A673 (cell line): ENCODE measurements around the gene ERGIC1. TPM values are rescaled to one million over a fixed set of nuclear protein-coding genes. Genes with fewer than 3 reads are reported as not detected.
A peak's percentile ranks its signal among the peaks of the same experiment; 100 is the strongest.

Experiments
- BruUV-seq: library from RNA; stranded (reverse); fragments of 400-500 nt; replicated peaks from 2 replicates; lab custom pipeline; 2021; lab: Mats Ljungman, UMichigan
- CTCF ChIA-PET: fragments of 300-600 bp; sonication (Branson Sonifier 250); formaldehyde crosslinking; loops from one replicate; lab custom pipeline; 2022; ENCODE audit warnings: antibody characterized with exemption; lab: Charles Lee
- POLR2A ChIA-PET: fragments of 300-600 bp; sonication (Branson Sonifier 250); formaldehyde crosslinking; loops from one replicate; lab custom pipeline; 2022; ENCODE audit warnings: antibody characterized with exemption; ENCODE audit not compliant: low non-redundant PET; lab: Charles Lee
- DNase-seq: peaks from one replicate; pipeline ENCODE4 v3.0.0-alpha.2; 2015; ENCODE audit warnings: low spot score
- H3K27ac ChIP-seq: fragments of 200-600 bp; sonication (generic); 2 replicates; pipeline ENCODE4 v1.5.1; 2016; ENCODE audit warnings: mixed run types, low read depth, mild to moderate bottlenecking, mixed read lengths, antibody characterized with exemption, low read length; ENCODE audit not compliant: poor library complexity, severe bottlenecking
- H3K27me3 ChIP-seq: fragments of 200-600 bp; sonication (generic); replicated peaks from 2 replicates; pipeline ENCODE4 v1.6.1; 2017; ENCODE audit warnings: mixed run types, low read depth, mild to moderate bottlenecking, mixed read lengths, antibody characterized with exemption, low read length; ENCODE audit not compliant: insufficient read depth, poor library complexity
- H3K36me3 ChIP-seq: fragments of 200-600 bp; sonication (generic); 2 replicates; pipeline ENCODE4 v1.6.1; 2016; ENCODE audit warnings: mixed run types, mild to moderate bottlenecking, mixed read lengths, antibody characterized with exemption, low read length; ENCODE audit not compliant: insufficient read depth, poor library complexity, severe bottlenecking
- H3K4me1 ChIP-seq: fragments of 200-600 bp; sonication (generic); 2 replicates; pipeline ENCODE4 v1.6.1; 2017; ENCODE audit warnings: mixed run types, mild to moderate bottlenecking, mixed read lengths, antibody characterized with exemption, low read length; ENCODE audit not compliant: insufficient read depth, poor library complexity, severe bottlenecking
- H3K4me3 ChIP-seq: fragments of 200-600 bp; sonication (generic); 2 replicates; pipeline ENCODE4 v1.5.1; 2016; ENCODE audit warnings: low read depth, mixed run types, mild to moderate bottlenecking, mixed read lengths, low read length; ENCODE audit not compliant: poor library complexity, severe bottlenecking
- H3K9me3 ChIP-seq: fragments of 200-600 bp; sonication (generic); 2 replicates; pipeline ENCODE4 v1.6.1; 2016; ENCODE audit warnings: mixed run types, low read depth, mild to moderate bottlenecking, mixed read lengths, antibody characterized with exemption, low read length; ENCODE audit not compliant: poor library complexity, severe bottlenecking
- EZH2 ChIP-seq: fragments of 200-600 bp; sonication (generic); IDR thresholded peaks from 2 replicates; pipeline ENCODE4 v1.6.1; 2017; ENCODE audit warnings: borderline replicate concordance, low read depth, mild to moderate bottlenecking, mixed read lengths, antibody characterized with exemption, low read length; ENCODE audit not compliant: poor library complexity, severe bottlenecking
- intact Hi-C: fragments of 100-400 bp; cut with micrococcal nuclease; formaldehyde crosslinking; loops from one replicate; pipeline ENCODE4 v1.10.0; 2022; ENCODE audit not compliant: unreplicated experiment
- total RNA-seq: library from RNA; stranded (reverse); gene quantifications from 2 replicates; pipeline ENCODE4 v1.2.3, GENCODE V29; 2021
- TF ChIP-seq, protein P1 (sequence below): fragments of 300-800, 200-600 bp; sonication (generic); conservative IDR thresholded peaks from 2 replicates; pipeline ENCODE4 v1.5.1; 2017; ENCODE audit warnings: low read depth, mild to moderate bottlenecking, antibody characterized with exemption, low read length, moderate library complexity, mixed read lengths

ERGIC1 gene
- total RNA-seq, 1 experiment from 2014 or later: 44.2 TPM

- ChIA-PET POLR2A (interaction anchor here (0.6 kb wide), 1 partner anchor 23 kb away, joined by 4 read pairs; the partner anchor contains the start of gene ATP6V0E1), CTCF (interaction anchor here (0.6 to 0.8 kb wide), 2 partner anchors 12 to 21 kb away, joined by 3 to 4 read pairs; no protein-coding TSS in a partner anchor)
- intact Hi-C loops: no loop called here
- Histone ChIP-seq H3K27me3 (no peaks in the 10 kb centered on the region), H3K4me3 (peak overlapping the region; percentile 71), H3K4me1 (peaks cover 7% of the 10 kb centered on the region), H3K9me3 (no peaks in the 10 kb centered on the region), H3K36me3 (no peaks in the 10 kb centered on the region), H3K27ac (peak overlapping the region; percentile 66)
- no peak for TF ChIP-seq EZH2
- TF ChIP-seq, protein P1, sequence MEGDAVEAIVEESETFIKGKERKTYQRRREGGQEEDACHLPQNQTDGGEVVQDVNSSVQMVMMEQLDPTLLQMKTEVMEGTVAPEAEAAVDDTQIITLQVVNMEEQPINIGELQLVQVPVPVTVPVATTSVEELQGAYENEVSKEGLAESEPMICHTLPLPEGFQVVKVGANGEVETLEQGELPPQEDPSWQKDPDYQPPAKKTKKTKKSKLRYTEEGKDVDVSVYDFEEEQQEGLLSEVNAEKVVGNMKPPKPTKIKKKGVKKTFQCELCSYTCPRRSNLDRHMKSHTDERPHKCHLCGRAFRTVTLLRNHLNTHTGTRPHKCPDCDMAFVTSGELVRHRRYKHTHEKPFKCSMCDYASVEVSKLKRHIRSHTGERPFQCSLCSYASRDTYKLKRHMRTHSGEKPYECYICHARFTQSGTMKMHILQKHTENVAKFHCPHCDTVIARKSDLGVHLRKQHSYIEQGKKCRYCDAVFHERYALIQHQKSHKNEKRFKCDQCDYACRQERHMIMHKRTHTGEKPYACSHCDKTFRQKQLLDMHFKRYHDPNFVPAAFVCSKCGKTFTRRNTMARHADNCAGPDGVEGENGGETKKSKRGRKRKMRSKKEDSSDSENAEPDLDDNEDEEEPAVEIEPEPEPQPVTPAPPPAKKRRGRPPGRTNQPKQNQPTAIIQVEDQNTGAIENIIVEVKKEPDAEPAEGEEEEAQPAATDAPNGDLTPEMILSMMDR: no peak
- DNase-seq: no peak
- BruUV-seq: TSS peak; percentile 51
Observed at GRCh38 chr5:172959824-172960799, 126.1 kb downstream of the ERGIC1 start.

DNA sequence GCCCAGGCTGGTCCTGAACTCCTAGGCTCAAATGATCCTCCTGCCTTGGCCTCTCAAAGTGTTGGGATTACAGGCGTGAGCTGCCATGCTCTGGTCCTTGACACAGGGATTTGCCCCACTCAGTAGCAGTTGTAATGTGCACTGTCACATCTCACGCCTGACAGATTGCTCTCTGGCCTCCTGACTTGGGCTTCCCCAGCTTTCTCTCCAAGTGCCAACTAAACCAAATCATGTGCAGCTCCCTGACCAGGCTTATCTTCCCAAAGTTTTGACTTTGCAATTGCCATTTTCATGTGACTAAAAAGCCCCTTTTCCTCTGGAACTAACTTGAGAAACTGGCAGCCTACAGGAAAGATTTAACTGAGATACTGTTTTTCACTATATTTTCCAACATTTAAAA lies 135.9 kb downstream of the ERGIC1 start:
- Histone ChIP-seq H3K27ac (no peak overlapping the region), H3K4me3 (no peak overlapping the region), H3K9me3 (no peaks in the 10 kb centered on the region), H3K4me1 (no peaks in the 10 kb centered on the region), H3K27me3 (no peaks in the 10 kb centered on the region), H3K36me3 (peaks cover 3% of the 10 kb centered on the region)
- TF ChIP-seq EZH2: no peak
- TF ChIP-seq, protein P1: no peak
- no peak for DNase-seq
- ChIA-PET POLR2A (no interaction called here), CTCF (no interaction called here)
- BruUV-seq: no TSS peak
- intact Hi-C loops: no loop called here

GRCh38 chr5:172971482-172971881 lies 137.4 kb downstream of the ERGIC1 start:
- Histone ChIP-seq H3K9me3 (no peaks in the 10 kb centered on the region), H3K4me1 (no peaks in the 10 kb centered on the region), H3K36me3 (peaks cover 3% of the 10 kb centered on the region), H3K4me3 (no peak overlapping the region), H3K27ac (no peak overlapping the region), H3K27me3 (no peaks in the 10 kb centered on the region)
- ChIA-PET CTCF (no interaction called here), POLR2A (no interaction called here)
- BruUV-seq: no TSS peak
- DNase-seq: no peak
- no peak for TF ChIP-seq EZH2
- TF ChIP-seq, protein P1: no peak
- intact Hi-C loops: no loop called here
